ENCODE measurements around the gene WBP2NL. TPM values are rescaled to one million over a fixed set of nuclear protein-coding genes. Genes with fewer than 3 reads are reported as not detected.

Gene WBP2NL
- total RNA-seq, 1 experiment from 2014 or later = 0.22 TPM

DNA sequence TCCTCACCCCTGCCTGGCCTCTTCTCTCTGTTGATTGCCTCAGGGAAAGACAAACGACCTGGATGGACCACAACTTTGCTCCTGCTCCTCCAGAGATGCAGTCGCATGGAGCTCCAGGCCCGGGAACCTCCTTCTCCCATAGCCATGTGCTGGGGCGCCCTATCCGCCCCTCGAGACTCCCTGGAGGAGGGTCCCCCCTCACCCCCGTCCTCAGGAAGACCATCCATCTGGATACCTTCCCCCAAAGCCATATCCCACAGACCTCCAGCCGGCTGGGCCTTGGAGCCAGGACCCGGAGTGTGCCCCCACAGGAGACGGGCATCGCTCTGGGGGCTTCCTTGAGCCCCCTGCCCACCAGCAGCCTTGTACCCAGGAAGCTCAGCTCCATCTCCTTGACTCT is 27.2 kb upstream of the WBP2NL start:
- no peaks in the 10 kb centered on the region for H3K9me3 ChIP-seq (ENCODE audit: control insufficient read depth, low read depth, low read length)
- Mint-ChIP-seq H3K36me3 (ENCODE audit: insufficient read depth in 1 of 3, low read depth in 3 of 3) (peaks cover 0 to under 1% (median 0%) of the 10 kb centered on the region in 3 experiments; a peak in 2 of 7 replicates), H3K27ac (0 out of 7 replicates have a peak overlapping the region, but pooled peaks of 1 of the 3 experiments have one; percentile 15)

More for the DNA sequence above, 27.2 kb upstream of the WBP2NL start:
- H3K4me1 Mint-ChIP-seq = peaks cover 28 to 32% of the 10 kb centered on the region in 2 experiments
- peaks cover 0 to under 1% of the 10 kb centered on the region in 2 experiments; a peak in 3 of 5 replicates for H3K9me3 Mint-ChIP-seq
- H3K4me2 ChIP-seq (ENCODE audit: insufficient read depth, insufficient read length, low read length) = no peak overlapping the region
- no peak overlapping the region for H2AFZ ChIP-seq (ENCODE audit: low read length)
- no CpG with 5 or more reads among the region's 11 CpGs for WGBS (ENCODE audit: extremely low coverage, insufficient read length, low lambda C conversion rate)
- TF ChIP-seq, protein P1, sequence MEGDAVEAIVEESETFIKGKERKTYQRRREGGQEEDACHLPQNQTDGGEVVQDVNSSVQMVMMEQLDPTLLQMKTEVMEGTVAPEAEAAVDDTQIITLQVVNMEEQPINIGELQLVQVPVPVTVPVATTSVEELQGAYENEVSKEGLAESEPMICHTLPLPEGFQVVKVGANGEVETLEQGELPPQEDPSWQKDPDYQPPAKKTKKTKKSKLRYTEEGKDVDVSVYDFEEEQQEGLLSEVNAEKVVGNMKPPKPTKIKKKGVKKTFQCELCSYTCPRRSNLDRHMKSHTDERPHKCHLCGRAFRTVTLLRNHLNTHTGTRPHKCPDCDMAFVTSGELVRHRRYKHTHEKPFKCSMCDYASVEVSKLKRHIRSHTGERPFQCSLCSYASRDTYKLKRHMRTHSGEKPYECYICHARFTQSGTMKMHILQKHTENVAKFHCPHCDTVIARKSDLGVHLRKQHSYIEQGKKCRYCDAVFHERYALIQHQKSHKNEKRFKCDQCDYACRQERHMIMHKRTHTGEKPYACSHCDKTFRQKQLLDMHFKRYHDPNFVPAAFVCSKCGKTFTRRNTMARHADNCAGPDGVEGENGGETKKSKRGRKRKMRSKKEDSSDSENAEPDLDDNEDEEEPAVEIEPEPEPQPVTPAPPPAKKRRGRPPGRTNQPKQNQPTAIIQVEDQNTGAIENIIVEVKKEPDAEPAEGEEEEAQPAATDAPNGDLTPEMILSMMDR (conservative IDR thresholded peaks at IDR 0.05) = no peak
- H4K8ac ChIP-seq (replicated peaks; ENCODE audit: insufficient read length, low read depth, low read length) = no peak overlapping the region
- H3K79me1 ChIP-seq (ENCODE audit: insufficient read depth, low read depth, low read length, poor library complexity, severe bottlenecking) = no peaks in the 10 kb centered on the region
- no peak overlapping the region for H3K56ac ChIP-seq (ENCODE audit: insufficient read length, low read depth, low read length)
- H3K27me3 Mint-ChIP-seq (ENCODE audit: low read depth) = peaks cover 65% of the 10 kb centered on the region
- no peak for DNase-seq
- no peak overlapping the region for H2AK5ac ChIP-seq (ENCODE audit: insufficient read length, low read length)
- H3K23me2 ChIP-seq (ENCODE audit: insufficient read length, low read depth, low read length, poor library complexity, severe bottlenecking) = peaks cover 4% of the 10 kb centered on the region
- no peak overlapping the region for H3K4ac ChIP-seq (ENCODE audit: low read depth, low read length)
- no peak overlapping the region for H3K27ac ChIP-seq (ENCODE audit: insufficient read length, low read depth, low read length)
- H2BK5ac ChIP-seq (ENCODE audit: insufficient read length, low read length) = no peak overlapping the region
- no peak overlapping the region for H3K23ac ChIP-seq (ENCODE audit: insufficient read length, low read depth, low read length)
- H3K27me3 ChIP-seq (ENCODE audit: insufficient read depth, low read length) = peaks cover 15% of the 10 kb centered on the region
- no peak overlapping the region for H2BK120ac ChIP-seq (ENCODE audit: low read depth, low read length, poor library complexity, severe bottlenecking)
- H4K20me1 ChIP-seq (ENCODE audit: control insufficient read depth, insufficient read depth, insufficient read length) = no peaks in the 10 kb centered on the region
- no peak overlapping the region for H4K91ac ChIP-seq (ENCODE audit: insufficient read length, low read depth, low read length)
- H2BK20ac ChIP-seq (ENCODE audit: low read depth, low read length, poor library complexity, severe bottlenecking) = no peak overlapping the region
- no peak overlapping the region for H3K9ac ChIP-seq (ENCODE audit: extremely low read depth, insufficient read length, low read length)
- H3K14ac ChIP-seq (ENCODE audit: insufficient read depth, low read length) = no peak overlapping the region; the same call in 1 of the 2 replicates
- H2BK15ac ChIP-seq (ENCODE audit: low read depth, low read length) = no peak overlapping the region
- no peak overlapping the region for H3T11ph ChIP-seq (ENCODE audit: low read length)
- peaks cover 2% of the 10 kb centered on the region for H3K4me1 ChIP-seq (ENCODE audit: insufficient read depth, low read length)
- no peak overlapping the region for H3K4me3 Mint-ChIP-seq
- no peaks in the 10 kb centered on the region for H3K79me2 ChIP-seq (ENCODE audit: insufficient read depth, low read length)
- H4K5ac ChIP-seq (ENCODE audit: insufficient read length, low read depth, low read length) = no peak overlapping the region
- H2BK12ac ChIP-seq (ENCODE audit: insufficient read length, low read depth, low read length) = no peak overlapping the region
- no peak overlapping the region for H3K18ac ChIP-seq (ENCODE audit: insufficient read length, low read depth, low read length)
